Fibroblast of lung (primary cell): Measurements from ENCODE around the gene EPHB2. TPM values are rescaled to one million over a fixed set of nuclear protein-coding genes. Genes with fewer than 3 reads are reported as not detected.

ENCODE experiments used
- DNase-seq, 2 donors: peaks; one replicate each; pipeline versions ENCODE4 v3.0.0 to v3.0.0-alpha.2; 2010; ENCODE audit warnings: low read depth in 2 of 2
- H2AFZ ChIP-seq: 2 replicates; pipeline ENCODE4 v1.5.1; 2012; ENCODE audit warnings: low read length, control low read depth, inconsistent platforms
- H3K27ac ChIP-seq: 2 replicates; pipeline ENCODE4 v1.5.1; 2011; ENCODE audit warnings: low read length, control low read depth; ENCODE audit not compliant: insufficient read depth
- H3K27me3 ChIP-seq: 2 replicates; pipeline ENCODE4 v1.5.1; 2011; ENCODE audit warnings: mild to moderate bottlenecking, low read length; ENCODE audit not compliant: control insufficient read depth, insufficient read depth
- H3K36me3 ChIP-seq: 2 replicates; pipeline ENCODE4 v1.5.1; 2011; ENCODE audit warnings: low read length; ENCODE audit not compliant: control insufficient read depth, insufficient read depth
- H3K4me1 ChIP-seq: 2 replicates; pipeline ENCODE4 v1.5.1; 2011; ENCODE audit warnings: low read length; ENCODE audit not compliant: control insufficient read depth, insufficient read depth; ENCODE audit errors: extremely low read depth
- H3K4me2 ChIP-seq: 2 replicates; pipeline ENCODE4 v1.5.1; 2011; ENCODE audit warnings: low read length, control low read depth; ENCODE audit not compliant: insufficient read depth; ENCODE audit errors: extremely low read depth
- H3K4me3 ChIP-seq, 4 experiments: fragments of 200-600 bp in 1 of 4; sonication (generic) in 1 of 4; replicated peaks in 1 of 4; 2 replicates each; pipeline ENCODE4 v1.5.1; 2011 to 2016; ENCODE audit warnings: low read length in 4 of 4, low read depth in 3 of 4, mild to moderate bottlenecking in 3 of 4, control low read depth in 2 of 4, inconsistent platforms in 1 of 4, mixed read lengths in 1 of 4; ENCODE audit not compliant: insufficient read depth in 1 of 4; ENCODE audit errors: control extremely low read depth in 1 of 4
- H3K79me2 ChIP-seq: 2 replicates; pipeline ENCODE4 v1.5.1; 2012; ENCODE audit warnings: mild to moderate bottlenecking, low read length, inconsistent platforms; ENCODE audit not compliant: control insufficient read depth, insufficient read depth
- H3K9ac ChIP-seq: 2 replicates; pipeline ENCODE4 v1.5.1; 2011; ENCODE audit warnings: mild to moderate bottlenecking, low read length, control low read depth; ENCODE audit not compliant: insufficient read depth
- H3K9me3 ChIP-seq: 2 replicates; pipeline ENCODE4 v1.5.1; 2012; ENCODE audit warnings: low read depth, low read length; ENCODE audit not compliant: control insufficient read depth, insufficient read depth
- H4K20me1 ChIP-seq: 2 replicates; pipeline ENCODE4 v1.5.1; 2011; ENCODE audit warnings: low read length; ENCODE audit not compliant: control insufficient read depth, insufficient read depth; ENCODE audit errors: extremely low read depth
- CTCF ChIP-seq, 2 donors: IDR thresholded peaks in 1 of 2; conservative IDR thresholded peaks in 1 of 2; 1 replicate in 1 of 2; 2 replicates in 1 of 2; pipeline ENCODE4 v1.5.1; 2011 to 2012; ENCODE audit warnings: low read length in 2 of 2, control low read depth in 1 of 2, inconsistent platforms in 1 of 2, low read depth in 1 of 2, mild to moderate bottlenecking in 1 of 2
- EZH2 ChIP-seq: IDR thresholded peaks from 2 replicates; pipeline ENCODE4 v1.5.1; 2012; ENCODE audit warnings: low read length, control low read depth, mild to moderate bottlenecking; ENCODE audit errors: missing control alignments
- polyA plus RNA-seq, 2 donors: library from polyadenylated mRNA; depleted of rRNA in 1 of 2; stranded (reverse) in 1 of 2; unstranded in 1 of 2; fragments of >200 nt; gene quantifications; 2 replicates each; pipeline ENCODE4 v1.2.1, GENCODE V29; 2011 to 2012; ENCODE audit warnings: missing spikeins in 1 of 2
- total RNA-seq: library from RNA; depleted of rRNA; stranded (reverse); fragments of >200 nt; gene quantifications from 2 replicates; pipeline ENCODE4 v1.2.1, GENCODE V29; 2014

EPHB2 gene
- total and polyA plus RNA-seq, 2 donors (not counting 1 experiment from before 2014, with no cell fraction given): 4.1 to 11.2 TPM

- H3K27me3 ChIP-seq: peaks cover 25% of the 10 kb centered on the region
- no peaks in the 10 kb centered on the region for H3K4me1 ChIP-seq
- no peak overlapping the region for H3K4me3 ChIP-seq
- H3K9me3 ChIP-seq: no peaks in the 10 kb centered on the region
- no peak overlapping the region for H3K4me2 ChIP-seq
- TF ChIP-seq EZH2 (no peak), CTCF (conservative IDR thresholded peaks at IDR 0.05 in 1 of 2, IDR thresholded peaks at IDR 0.05 in 1 of 2; ENCODE audit: low read depth in 1 of 2, low read length in 2 of 2) (no peak)
- no peak overlapping the region for H3K9ac ChIP-seq
- H3K79me2 ChIP-seq: no peaks in the 10 kb centered on the region
- H3K27ac ChIP-seq: no peak overlapping the region
- no peaks in the 10 kb centered on the region for H3K36me3 ChIP-seq
- no peak overlapping the region for H2AFZ ChIP-seq
- no peak for DNase-seq
- H4K20me1 ChIP-seq: no peaks in the 10 kb centered on the region
These were observed 247.9 kb downstream of the EPHB2 start for GRCh38 chr1:22958556-22958955.

- Histone ChIP-seq H3K4me3 (no peak overlapping the region), H3K79me2 (no peaks in the 10 kb centered on the region)
These were observed 249.1 kb downstream of the EPHB2 start for GRCh38 chr1:22959545-22960360.

GRCh38 chr1:22962558-22962957, 251.9 kb downstream of the EPHB2 start:
- peaks cover 5% of the 10 kb centered on the region for H3K27me3 ChIP-seq
- no peak for DNase-seq
- H3K4me2 ChIP-seq: no peak overlapping the region
- TF ChIP-seq EZH2 (no peak), CTCF (conservative IDR thresholded peaks at IDR 0.05 in 1 of 2, IDR thresholded peaks at IDR 0.05 in 1 of 2; ENCODE audit: low read depth in 1 of 2, low read length in 2 of 2) (no peak)
- no peak overlapping the region for H3K4me3 ChIP-seq
- no peak overlapping the region for H3K27ac ChIP-seq
- no peaks in the 10 kb centered on the region for H3K9me3 ChIP-seq
- H3K79me2 ChIP-seq: no peaks in the 10 kb centered on the region
- H3K36me3 ChIP-seq: no peaks in the 10 kb centered on the region
- no peak overlapping the region for H3K9ac ChIP-seq
- no peak overlapping the region for H2AFZ ChIP-seq
- H3K4me1 ChIP-seq: no peaks in the 10 kb centered on the region
- no peaks in the 10 kb centered on the region for H4K20me1 ChIP-seq

More at GRCh38 chr1:22959545-22960360, 249.1 kb downstream of the EPHB2 start:
- no peak for TF ChIP-seq EZH2
- TF ChIP-seq CTCF (conservative IDR thresholded peaks at IDR 0.05 in 1 of 2, IDR thresholded peaks at IDR 0.05 in 1 of 2; ENCODE audit: low read depth in 1 of 2, low read length in 2 of 2): no peak
- Histone ChIP-seq H3K4me2 (no peak overlapping the region), H3K9me3 (no peaks in the 10 kb centered on the region), H3K9ac (no peak overlapping the region), H3K4me1 (no peaks in the 10 kb centered on the region), H3K27ac (no peak overlapping the region), H4K20me1 (no peaks in the 10 kb centered on the region), H3K27me3 (peaks cover 14% of the 10 kb centered on the region), H2AFZ (no peak overlapping the region), H3K36me3 (no peaks in the 10 kb centered on the region)
- no peak for DNase-seq
